DOHH2 (cell line): Measurements from ENCODE around the gene IRAK2.

Experiments used
- H3F3A ChIP-seq: fragments of 200-600 bp; sonication (generic), shearing (Covaris generic); 2 replicates; pipeline ENCODE4 v1.6.0; 2016; ENCODE audit warnings: antibody characterized with exemption, mild to moderate bottlenecking; ENCODE audit not compliant: control insufficient read depth, insufficient read depth
- H3K27ac ChIP-seq: fragments of 200-600 bp; sonication (generic); 2 replicates; pipeline ENCODE4 v1.5.1; 2014; ENCODE audit warnings: low read depth, mild to moderate bottlenecking, low read length, moderate library complexity
- H3K27me3 ChIP-seq: fragments of 200-600 bp; sonication (generic); 2 replicates; pipeline ENCODE4 v1.6.1; 2014; ENCODE audit warnings: mild to moderate bottlenecking, low read length, mixed read lengths; ENCODE audit not compliant: control insufficient read depth
- H3K36me3 ChIP-seq: fragments of 200-600 bp; sonication (generic); 2 replicates; pipeline ENCODE4 v1.6.1; 2014; ENCODE audit warnings: mild to moderate bottlenecking, low read length, moderate library complexity, mixed read lengths; ENCODE audit not compliant: control insufficient read depth
- H3K4me1 ChIP-seq: fragments of 200-600 bp; sonication (generic); 2 replicates; pipeline ENCODE4 v1.6.1; 2014; ENCODE audit warnings: mild to moderate bottlenecking, low read length, mixed read lengths; ENCODE audit not compliant: control insufficient read depth
- H3K4me2 ChIP-seq: fragments of 200-600 bp; sonication (generic); 2 replicates; pipeline ENCODE4 v1.6.0; 2014; ENCODE audit warnings: mild to moderate bottlenecking, low read length, moderate library complexity
- H3K4me3 ChIP-seq: fragments of 200-600 bp; sonication (generic); 2 replicates; pipeline ENCODE4 v1.5.1; 2014; ENCODE audit warnings: mild to moderate bottlenecking, low read length, mixed read lengths
- H3K79me2 ChIP-seq: fragments of 200-600 bp; sonication (generic); 2 replicates; pipeline ENCODE4 v1.6.1; 2014; ENCODE audit warnings: mild to moderate bottlenecking, low read length, mixed read lengths; ENCODE audit not compliant: control insufficient read depth
- H3K9me2 ChIP-seq: fragments of 200-600 bp; sonication (generic); replicated peaks from 2 replicates; pipeline ENCODE4 v1.6.1; 2014; ENCODE audit warnings: mild to moderate bottlenecking, low read length, mixed read lengths; ENCODE audit not compliant: control insufficient read depth
- H3K9me3 ChIP-seq: fragments of 200-600 bp; sonication (generic); 2 replicates; pipeline ENCODE4 v1.6.1; 2014; ENCODE audit warnings: antibody characterized with exemption, low read length, mixed read lengths; ENCODE audit not compliant: control insufficient read depth, insufficient read depth
- H4K20me1 ChIP-seq: fragments of 200-600 bp; sonication (generic); 2 replicates; pipeline ENCODE4 v1.6.0; 2014; ENCODE audit warnings: low read depth, mild to moderate bottlenecking, antibody characterized with exemption, low read length, moderate library complexity; ENCODE audit not compliant: control insufficient read depth, insufficient read depth
- EZH2phosphoT487 ChIP-seq: fragments of 200-600 bp; sonication (generic); IDR thresholded peaks from 2 replicates; pipeline ENCODE4 v1.6.1; 2017; ENCODE audit warnings: borderline replicate concordance, mild to moderate bottlenecking, antibody characterized with exemption, low read length, moderate library complexity, mixed read lengths
- TF ChIP-seq, protein P1 (sequence below): fragments of 200-600 bp; sonication (generic); IDR thresholded peaks from one replicate; pipeline ENCODE4 v1.5.1; 2014; ENCODE audit warnings: antibody characterized with exemption, mild to moderate bottlenecking, low read depth, low read length; ENCODE audit not compliant: poor library complexity, severe bottlenecking

The IRAK2 gene

DNA sequence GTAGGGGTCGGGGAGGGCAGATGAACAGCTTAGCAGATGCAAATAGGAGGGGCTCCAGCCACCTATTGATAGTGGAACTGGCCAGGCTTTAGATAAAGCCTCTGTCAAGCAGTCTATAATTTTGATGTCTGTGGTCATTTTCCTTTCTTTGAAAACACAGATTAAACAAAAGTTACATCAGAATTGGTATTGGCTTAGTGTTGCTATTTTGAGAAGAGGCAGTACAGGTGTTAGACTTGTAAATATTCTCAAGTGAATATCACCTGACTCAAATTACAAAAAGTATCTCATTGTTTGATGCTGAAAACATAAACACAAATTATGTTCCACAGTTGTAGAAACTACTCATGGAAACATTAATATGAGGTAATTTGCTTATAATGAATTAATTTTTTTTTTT lies 109.9 kb downstream of the IRAK2 start:
- peaks cover 19% of the 10 kb centered on the region for H4K20me1 ChIP-seq
- peaks cover 42% of the 10 kb centered on the region for H3K4me1 ChIP-seq
- TF ChIP-seq, protein P1, sequence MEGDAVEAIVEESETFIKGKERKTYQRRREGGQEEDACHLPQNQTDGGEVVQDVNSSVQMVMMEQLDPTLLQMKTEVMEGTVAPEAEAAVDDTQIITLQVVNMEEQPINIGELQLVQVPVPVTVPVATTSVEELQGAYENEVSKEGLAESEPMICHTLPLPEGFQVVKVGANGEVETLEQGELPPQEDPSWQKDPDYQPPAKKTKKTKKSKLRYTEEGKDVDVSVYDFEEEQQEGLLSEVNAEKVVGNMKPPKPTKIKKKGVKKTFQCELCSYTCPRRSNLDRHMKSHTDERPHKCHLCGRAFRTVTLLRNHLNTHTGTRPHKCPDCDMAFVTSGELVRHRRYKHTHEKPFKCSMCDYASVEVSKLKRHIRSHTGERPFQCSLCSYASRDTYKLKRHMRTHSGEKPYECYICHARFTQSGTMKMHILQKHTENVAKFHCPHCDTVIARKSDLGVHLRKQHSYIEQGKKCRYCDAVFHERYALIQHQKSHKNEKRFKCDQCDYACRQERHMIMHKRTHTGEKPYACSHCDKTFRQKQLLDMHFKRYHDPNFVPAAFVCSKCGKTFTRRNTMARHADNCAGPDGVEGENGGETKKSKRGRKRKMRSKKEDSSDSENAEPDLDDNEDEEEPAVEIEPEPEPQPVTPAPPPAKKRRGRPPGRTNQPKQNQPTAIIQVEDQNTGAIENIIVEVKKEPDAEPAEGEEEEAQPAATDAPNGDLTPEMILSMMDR, result no peak
- peaks cover 92% of the 10 kb centered on the region for H3K36me3 ChIP-seq
- no peaks in the 10 kb centered on the region for H3K27me3 ChIP-seq
- H3K9me3 ChIP-seq, result no peaks in the 10 kb centered on the region
- H3K9me2 ChIP-seq, result no peaks in the 10 kb centered on the region
- peak overlapping the region; percentile 59 for H3K4me2 ChIP-seq
- H3F3A ChIP-seq, result peaks cover 4% of the 10 kb centered on the region; the same call in 1 of the 2 replicates
- peaks cover 91% of the 10 kb centered on the region for H3K79me2 ChIP-seq
- peak overlapping the region; percentile 40 for H3K27ac ChIP-seq
- 0 out of 2 replicates have a peak overlapping the region, but pooled peaks have one; percentile 49 for H3K4me3 ChIP-seq

DNA sequence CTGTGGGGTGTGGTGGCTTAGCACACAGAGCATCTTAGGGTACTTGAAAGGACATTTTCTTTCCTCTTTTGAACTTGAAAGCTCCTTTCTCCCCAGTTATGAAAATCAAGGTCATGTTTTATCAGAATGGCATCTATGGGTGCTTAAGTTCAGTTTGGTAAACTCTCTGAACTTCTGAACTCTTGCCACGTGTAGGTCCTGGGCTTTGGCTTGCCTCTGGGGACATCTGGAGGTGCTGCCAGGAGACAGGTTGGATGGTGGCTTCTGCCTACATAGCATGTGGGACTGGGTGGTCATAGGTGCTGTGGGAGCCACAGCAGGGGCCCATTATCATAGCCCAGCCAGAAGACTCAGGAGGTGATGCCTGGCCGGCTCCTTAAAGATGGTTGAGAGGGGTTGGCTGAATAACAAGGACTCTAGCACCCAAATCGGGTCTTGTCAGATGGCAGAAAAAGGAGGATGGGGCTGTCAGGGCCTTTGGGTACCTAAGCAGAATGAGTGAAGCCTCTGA lies 112.5 kb downstream of the IRAK2 start:
- Histone ChIP-seq H3K27ac (no peak overlapping the region), H3K79me2 (peaks cover 71% of the 10 kb centered on the region), H4K20me1 (peaks cover 27% of the 10 kb centered on the region), H3F3A (peaks cover 4% of the 10 kb centered on the region; the same call in 1 of the 2 replicates), H3K4me2 (no peak overlapping the region), H3K4me1 (peaks cover 26% of the 10 kb centered on the region), H3K36me3 (peaks cover 86% of the 10 kb centered on the region), H3K9me3 (no peaks in the 10 kb centered on the region), H3K4me3 (no peak overlapping the region), H3K27me3 (no peaks in the 10 kb centered on the region), H3K9me2 (no peaks in the 10 kb centered on the region)
- TF ChIP-seq, protein P1, result no peak
- no peak for TF ChIP-seq EZH2phosphoT487

DNA sequence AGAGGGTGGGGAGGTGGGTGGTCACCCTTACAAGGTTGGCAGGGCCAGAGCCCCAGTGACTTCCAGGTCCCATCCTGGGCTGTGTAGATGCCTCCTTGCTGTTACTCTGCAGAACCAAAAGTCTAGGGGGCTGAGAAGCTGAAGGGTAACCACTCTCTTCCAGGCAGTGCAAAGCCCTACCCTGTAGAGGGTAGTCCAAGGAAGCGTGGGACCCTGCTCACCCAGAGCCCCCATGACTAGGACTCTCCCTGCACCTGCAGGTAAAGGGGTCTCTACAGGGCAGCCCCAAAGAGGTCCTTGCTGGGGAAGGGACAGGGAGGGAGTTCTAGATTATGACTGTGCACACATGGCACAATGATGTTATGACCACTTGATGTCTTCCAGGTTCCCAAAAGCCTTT lies 113.8 kb downstream of the IRAK2 start:
- Histone ChIP-seq H3K4me3 (no peak overlapping the region), H3K79me2 (peaks cover 58% of the 10 kb centered on the region), H3K27me3 (no peaks in the 10 kb centered on the region), H3F3A (peaks cover 4% of the 10 kb centered on the region; the same call in 1 of the 2 replicates), H3K9me3 (no peaks in the 10 kb centered on the region), H4K20me1 (peaks cover 25% of the 10 kb centered on the region), H3K36me3 (peaks cover 89% of the 10 kb centered on the region), H3K27ac (no peak overlapping the region), H3K4me1 (peaks cover 13% of the 10 kb centered on the region), H3K9me2 (no peaks in the 10 kb centered on the region), H3K4me2 (no peak overlapping the region)
- TF ChIP-seq EZH2phosphoT487, result no peak
- TF ChIP-seq, protein P1, result no peak
